ENCODE measurements around the gene DGCR2. TPM values are rescaled to one million over a fixed set of nuclear protein-coding genes. Genes with fewer than 3 reads are reported as not detected.

Gene DGCR2
- total and polyA plus RNA-seq, 2 of the 4 experiments (the other 2 are of a cell fraction) = 17.2 to 35.4 TPM

DNA sequence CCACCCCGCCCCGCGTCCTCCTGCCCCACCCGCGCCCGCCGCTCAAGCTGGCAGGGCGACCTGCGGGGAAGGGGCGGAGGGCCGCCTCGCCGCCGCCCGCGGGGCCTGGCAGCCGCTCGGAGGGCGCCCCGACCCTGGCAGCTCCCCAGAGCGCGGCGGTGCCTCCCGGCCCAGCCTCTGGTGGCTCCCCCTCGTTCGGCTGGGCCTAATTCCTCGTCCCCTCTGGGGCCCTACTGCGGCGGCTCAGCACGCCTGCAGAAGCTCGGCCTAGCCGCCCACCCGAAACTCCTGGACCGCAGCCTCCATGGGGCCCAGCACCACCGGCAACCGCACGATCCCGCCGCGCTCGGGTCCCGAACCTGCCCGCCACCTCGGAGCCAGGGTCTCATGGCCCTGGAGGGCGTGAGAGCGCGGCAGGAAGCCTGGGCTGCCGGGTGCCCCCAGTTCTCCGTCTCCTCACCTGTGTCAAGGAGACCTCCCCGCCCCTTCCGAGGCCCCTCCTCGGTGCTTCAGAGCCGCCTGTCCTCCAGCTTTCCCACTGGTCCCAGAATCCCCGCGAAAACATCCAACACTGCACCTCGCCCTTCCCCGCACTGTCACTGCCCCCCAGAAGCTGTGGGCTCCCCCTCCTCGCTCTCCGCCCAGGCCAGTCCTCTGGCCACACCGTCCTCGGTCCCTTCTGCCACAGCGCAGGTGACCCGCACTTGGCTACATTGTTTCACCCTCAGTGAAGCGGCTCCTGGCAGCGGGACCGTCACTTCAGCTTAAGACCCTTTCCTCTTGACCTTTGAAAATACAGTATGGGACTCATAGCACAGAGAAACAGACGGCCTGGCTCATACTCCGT is 28.5 kb upstream of the DGCR2 start:
- 6% methylated on average over 34 of the region's 68 CpGs; no CpG with 5 or more reads in 1 of the 2 experiments for whole genome bisulfite sequencing, 2 experiments (ENCODE audit: extremely low coverage in 2 of 2, insufficient read length in 1 of 2)
- Histone ChIP-seq H2AK9ac (replicated peaks; ENCODE audit: low read depth, low read length, poor library complexity) (no peak overlapping the region), H2BK5ac (ENCODE audit: low read depth, low read length, poor library complexity, severe bottlenecking) (no peak overlapping the region), H2BK20ac (ENCODE audit: low read depth, low read length) (no peak overlapping the region), H3K4me2 (ENCODE audit: low read depth, low read length) (no peak overlapping the region), H2AK5ac (ENCODE audit: low read depth, low read length) (no peak overlapping the region), H3K18ac (ENCODE audit: low read depth, low read length) (no peak overlapping the region), H4K91ac (ENCODE audit: insufficient read depth, low read depth, low read length) (no peak overlapping the region), H2AFZ (replicated peaks; ENCODE audit: low read length, poor library complexity) (no peak overlapping the region), H3K27me3 (ENCODE audit: control insufficient read depth, insufficient read depth, low read length) (peaks cover 59% of the 10 kb centered on the region), H3K79me1 (ENCODE audit: low read depth in 1 of 2, low read length in 2 of 2) (no peaks in the 10 kb centered on the region), H3K9ac (ENCODE audit: low read depth, low read length) (no peak overlapping the region), H3K4me3 (ENCODE audit: insufficient read depth, low read depth, low read length) (no peak overlapping the region), H3K36me3 (ENCODE audit: control insufficient read depth, insufficient read depth, low read length) (no peaks in the 10 kb centered on the region), H3K4ac (ENCODE audit: low read depth, low read length) (no peak overlapping the region), H3K14ac (replicated peaks; ENCODE audit: low read depth, low read length) (no peak overlapping the region), H3K9me3 (ENCODE audit: control insufficient read depth, insufficient read depth, low read length) (peaks cover 5% of the 10 kb centered on the region; the same call in 1 of the 2 replicates), H4K5ac (ENCODE audit: low read depth, low read length) (no peak overlapping the region), H3K56ac (ENCODE audit: extremely low read depth, insufficient read depth, low read length) (no peak overlapping the region), H2BK15ac (ENCODE audit: low read depth, low read length) (no peak overlapping the region), H4K20me1 (ENCODE audit: insufficient read depth, low read length) (no peaks in the 10 kb centered on the region), H4K8ac (ENCODE audit: low read depth in 2 of 2, low read length in 2 of 2) (no peak overlapping the region), H2BK120ac (ENCODE audit: low read depth, low read length) (no peak overlapping the region), H3K9me1 (ENCODE audit: insufficient read depth, low read length) (no peaks in the 10 kb centered on the region; the same call in 1 of the 2 replicates), H3K4me1 (ENCODE audit: control insufficient read depth, insufficient read depth, low read length) (no peaks in the 10 kb centered on the region), H3K23ac (ENCODE audit: low read depth, low read length) (no peak overlapping the region), H3K27ac (ENCODE audit: insufficient read depth, low read length) (no peak overlapping the region)
- ChIA-PET CTCF (no interaction called here), POLR2A (ENCODE audit: unreplicated experiment) (no interaction called here)
- DNase-seq (no peak), ATAC-seq (ENCODE audit: low read depth) (no peak)
- in situ Hi-C loops (cut with MboI; ENCODE audit: low sequenced_read_pairs) (no loop called here), intact Hi-C loops (cut with micrococcal nuclease) (no loop called here), dilution Hi-C loops (cut with HindIII; ENCODE audit: low sequenced_read_pairs, unreplicated experiment) (no loop called here)
- no TSS peak for BruUV-seq (replicated peaks)
- TF ChIP-seq MAZ (IDR thresholded peaks at IDR 0.05; ENCODE audit: borderline replicate concordance, low read depth, low read length) (no peak), RFX5 (IDR thresholded peaks at IDR 0.05; ENCODE audit: low read depth, low read length) (no peak), SMC3 (IDR thresholded peaks at IDR 0.05; ENCODE audit: low read depth, low read length) (no peak), CEBPB (IDR thresholded peaks at IDR 0.05; ENCODE audit: low read depth, low read length) (no peak), CHD1 (IDR thresholded peaks at IDR 0.05; ENCODE audit: low read depth, low read length) (no peak), BHLHE40 (IDR thresholded peaks at IDR 0.05; ENCODE audit: low read depth, low read length) (no peak), ELK1 (IDR thresholded peaks at IDR 0.05; ENCODE audit: borderline replicate concordance, low read depth, low read length) (no peak), NFE2L2 (IDR thresholded peaks at IDR 0.05; ENCODE audit: low read depth, low read length) (no peak), USF2 (IDR thresholded peaks at IDR 0.05; ENCODE audit: low read depth, low read length) (no peak), RAD21 (IDR thresholded peaks at IDR 0.05; ENCODE audit: low read length) (no peak), POLR2A (IDR thresholded peaks at IDR 0.05; ENCODE audit: low read depth, low read length) (no peak), FOS (IDR thresholded peaks at IDR 0.05; ENCODE audit: low read depth, low read length) (no peak), MAFK (IDR thresholded peaks at IDR 0.05; ENCODE audit: low read depth, low read length) (no peak), RCOR1 (IDR thresholded peaks at IDR 0.05; ENCODE audit: insufficient replicate concordance, low read length) (no peak), CTCF (conservative IDR thresholded peaks at IDR 0.05; ENCODE audit: low read depth, low read length) (no peak)

Data from IMR-90 (cell line).